ENCODE data around the gene EMILIN3.

DNA sequence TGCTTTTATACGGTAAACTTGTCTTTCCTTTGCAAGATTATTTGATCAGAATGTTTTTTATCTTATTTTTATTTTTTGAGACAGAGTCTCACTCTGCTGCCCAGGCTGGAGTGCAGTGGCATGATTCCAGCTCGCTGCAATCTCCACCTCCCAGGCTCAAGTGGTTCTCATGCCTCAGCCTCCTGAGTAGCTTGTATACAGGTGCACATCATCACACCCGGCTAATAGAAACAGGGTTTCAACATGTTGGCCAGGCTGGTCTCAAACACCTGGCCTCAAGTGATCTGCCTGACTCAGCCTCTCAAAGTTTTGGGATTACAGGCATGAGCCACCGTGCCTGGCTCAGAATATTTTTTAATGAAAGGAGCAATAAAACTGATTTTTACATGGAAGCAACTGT is 34.9 kb downstream of the EMILIN3 start:
- TF ChIP-seq EZH2phosphoT487 (IDR thresholded peaks at IDR 0.05; ENCODE audit: insufficient read depth, low read depth) (no peak), EZH2 (IDR thresholded peaks at IDR 0.05; ENCODE audit: insufficient read depth, poor library complexity, severe bottlenecking) (no peak)
